ENCODE data around the gene KRT80. TPM values are rescaled to one million over a fixed set of nuclear protein-coding genes. Genes with fewer than 3 reads are reported as not detected.

The KRT80 gene
- total RNA-seq, 1 donor from 2014 or later, result 0.07 TPM

DNA sequence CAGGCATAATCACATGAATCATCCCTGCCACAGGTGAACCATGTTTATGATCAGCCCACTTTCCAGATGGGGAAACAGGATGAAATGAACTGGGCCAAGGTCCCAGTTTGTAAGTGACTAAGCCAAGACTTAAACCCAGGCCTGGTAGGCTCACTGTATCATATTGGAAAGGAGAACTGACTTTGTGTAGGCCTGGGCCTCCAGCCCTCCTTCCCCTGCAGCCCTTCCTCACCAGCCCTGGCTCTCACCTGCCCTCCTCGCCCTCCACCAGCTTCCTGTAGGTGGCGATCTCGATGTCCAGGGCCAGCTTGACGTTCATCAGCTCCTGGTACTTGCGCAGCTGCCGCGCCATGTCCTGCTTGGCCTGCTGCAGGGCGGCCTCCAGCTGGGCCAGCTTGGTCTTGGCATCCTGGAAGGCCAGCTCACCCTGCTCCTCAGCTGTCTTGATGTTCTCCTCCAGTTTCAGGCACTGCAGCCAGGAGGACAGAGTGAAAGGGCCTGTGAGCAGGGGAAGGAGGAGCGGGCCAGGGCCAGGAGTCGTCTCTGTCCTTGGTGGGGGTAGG is 19.8 kb downstream of the KRT80 start:
- no peaks in the 10 kb centered on the region for H3K4me1 Mint-ChIP-seq (ENCODE audit: low read depth)
- H3K9me3 Mint-ChIP-seq (ENCODE audit: low read depth), result no peaks in the 10 kb centered on the region
- H3K27me3 Mint-ChIP-seq, result peaks cover 4% of the 10 kb centered on the region
- H3K27ac Mint-ChIP-seq, result no peak overlapping the region
- H3K36me3 Mint-ChIP-seq (ENCODE audit: insufficient read depth), result no peaks in the 10 kb centered on the region
- H3K4me3 Mint-ChIP-seq (ENCODE audit: low read depth), result no peak overlapping the region
- TF ChIP-seq, protein P1, sequence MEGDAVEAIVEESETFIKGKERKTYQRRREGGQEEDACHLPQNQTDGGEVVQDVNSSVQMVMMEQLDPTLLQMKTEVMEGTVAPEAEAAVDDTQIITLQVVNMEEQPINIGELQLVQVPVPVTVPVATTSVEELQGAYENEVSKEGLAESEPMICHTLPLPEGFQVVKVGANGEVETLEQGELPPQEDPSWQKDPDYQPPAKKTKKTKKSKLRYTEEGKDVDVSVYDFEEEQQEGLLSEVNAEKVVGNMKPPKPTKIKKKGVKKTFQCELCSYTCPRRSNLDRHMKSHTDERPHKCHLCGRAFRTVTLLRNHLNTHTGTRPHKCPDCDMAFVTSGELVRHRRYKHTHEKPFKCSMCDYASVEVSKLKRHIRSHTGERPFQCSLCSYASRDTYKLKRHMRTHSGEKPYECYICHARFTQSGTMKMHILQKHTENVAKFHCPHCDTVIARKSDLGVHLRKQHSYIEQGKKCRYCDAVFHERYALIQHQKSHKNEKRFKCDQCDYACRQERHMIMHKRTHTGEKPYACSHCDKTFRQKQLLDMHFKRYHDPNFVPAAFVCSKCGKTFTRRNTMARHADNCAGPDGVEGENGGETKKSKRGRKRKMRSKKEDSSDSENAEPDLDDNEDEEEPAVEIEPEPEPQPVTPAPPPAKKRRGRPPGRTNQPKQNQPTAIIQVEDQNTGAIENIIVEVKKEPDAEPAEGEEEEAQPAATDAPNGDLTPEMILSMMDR (IDR thresholded peaks at IDR 0.05; ENCODE audit: unreplicated experiment), result peak; percentile 50
- DNase-seq (ENCODE audit: low spot score, unreplicated experiment), result peak; percentile 46

DNA sequence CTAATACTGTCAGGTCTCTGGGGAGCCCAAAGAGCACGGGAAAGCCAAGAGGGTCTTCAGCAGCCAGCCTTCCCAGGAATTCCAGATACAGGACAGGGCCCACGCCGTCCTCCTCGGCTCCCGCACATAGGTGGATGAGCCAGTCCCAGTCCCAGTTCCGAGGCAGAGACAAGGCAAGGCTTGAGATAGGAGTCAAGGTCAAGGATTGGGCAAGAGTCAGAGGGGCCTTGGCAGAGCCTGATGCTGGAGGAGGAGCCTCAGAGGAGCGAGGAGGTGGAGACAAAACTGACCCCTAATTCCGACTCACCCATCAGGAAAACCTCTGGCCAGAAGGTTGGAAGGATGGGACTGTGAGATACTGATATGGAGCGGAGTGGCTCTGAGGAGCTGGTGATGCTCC is 21.0 kb downstream of the KRT80 start:
- no peak overlapping the region for H3K4me3 Mint-ChIP-seq (ENCODE audit: low read depth)
- DNase-seq (ENCODE audit: low spot score, unreplicated experiment), result no peak
- no peak overlapping the region for H3K27ac Mint-ChIP-seq
- H3K4me1 Mint-ChIP-seq (ENCODE audit: low read depth), result no peaks in the 10 kb centered on the region
- TF ChIP-seq, protein P1 (IDR thresholded peaks at IDR 0.05; ENCODE audit: unreplicated experiment), result no peak
- H3K27me3 Mint-ChIP-seq, result peaks cover 7% of the 10 kb centered on the region
- H3K36me3 Mint-ChIP-seq (ENCODE audit: insufficient read depth), result no peaks in the 10 kb centered on the region
- H3K9me3 Mint-ChIP-seq (ENCODE audit: low read depth), result no peaks in the 10 kb centered on the region

DNA sequence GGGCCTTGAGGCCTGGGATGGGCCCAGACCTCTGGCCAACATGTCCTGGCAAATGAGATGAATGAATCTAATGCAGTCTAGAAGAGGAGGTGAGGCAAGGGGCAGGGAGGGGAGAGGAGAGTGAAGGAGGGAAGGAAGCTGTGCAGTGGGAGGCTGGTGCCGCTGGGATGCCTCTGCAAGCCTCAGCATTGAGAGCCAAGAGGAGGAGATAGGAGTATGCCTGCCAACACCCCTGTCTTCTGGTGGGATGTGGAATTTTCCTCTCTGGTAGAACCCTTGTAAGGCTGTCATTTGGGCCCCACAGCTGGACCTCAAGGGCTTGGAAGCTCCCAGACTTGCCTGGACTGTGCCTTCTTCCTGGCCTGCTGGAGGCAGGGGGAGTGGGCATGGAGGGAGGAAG is 21.9 kb downstream of the KRT80 start:
- Mint-ChIP-seq H3K27ac (no peak overlapping the region), H3K4me1 (ENCODE audit: low read depth) (no peaks in the 10 kb centered on the region), H3K27me3 (peaks cover 8% of the 10 kb centered on the region), H3K36me3 (ENCODE audit: insufficient read depth) (no peaks in the 10 kb centered on the region), H3K9me3 (ENCODE audit: low read depth) (no peaks in the 10 kb centered on the region), H3K4me3 (ENCODE audit: low read depth) (no peak overlapping the region)
- TF ChIP-seq, protein P1 (IDR thresholded peaks at IDR 0.05; ENCODE audit: unreplicated experiment), result no peak
- no peak for DNase-seq (ENCODE audit: low spot score, unreplicated experiment)

DNA sequence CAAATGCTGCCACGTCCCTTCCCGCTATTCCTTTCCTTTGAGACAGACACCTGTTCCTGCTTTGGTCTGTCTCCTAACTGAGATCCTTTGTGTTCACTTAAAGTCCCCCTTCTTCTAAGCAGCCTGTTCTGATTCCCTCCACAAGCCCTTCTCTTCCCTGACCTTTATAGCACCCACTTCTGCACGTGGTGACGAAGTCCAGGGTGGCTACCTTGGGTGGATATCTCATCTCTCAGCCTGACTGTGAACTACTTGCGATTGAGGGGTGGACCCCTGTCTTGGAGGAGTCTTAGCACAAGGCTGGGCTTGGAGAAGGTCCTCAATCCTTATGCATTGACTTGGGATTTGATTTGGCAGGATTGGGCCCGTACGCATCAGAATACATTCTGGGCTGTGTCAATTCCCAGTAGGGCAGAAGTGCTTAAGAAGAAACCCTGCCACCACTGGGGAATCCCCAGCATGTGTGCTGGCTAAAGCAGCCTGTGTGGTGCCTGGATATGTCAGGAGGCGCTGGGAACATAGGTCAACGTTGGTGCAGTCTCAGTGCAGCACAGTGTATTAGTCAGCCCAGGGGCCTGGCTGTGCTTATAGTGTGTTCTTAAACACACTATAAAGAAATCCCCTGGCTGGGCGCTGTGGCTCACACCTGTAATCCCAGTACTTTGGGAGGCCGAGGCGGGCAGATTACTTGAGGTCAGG is 23.6 kb downstream of the KRT80 start:
- DNase-seq (ENCODE audit: low spot score, unreplicated experiment), result no peak
- Mint-ChIP-seq H3K9me3 (ENCODE audit: low read depth) (no peaks in the 10 kb centered on the region), H3K27ac (no peak overlapping the region), H3K36me3 (ENCODE audit: insufficient read depth) (no peaks in the 10 kb centered on the region), H3K4me1 (ENCODE audit: low read depth) (peaks cover 6% of the 10 kb centered on the region), H3K27me3 (peaks cover 8% of the 10 kb centered on the region), H3K4me3 (ENCODE audit: low read depth) (no peak overlapping the region)
- TF ChIP-seq, protein P1 (IDR thresholded peaks at IDR 0.05; ENCODE audit: unreplicated experiment), result no peak

DNA sequence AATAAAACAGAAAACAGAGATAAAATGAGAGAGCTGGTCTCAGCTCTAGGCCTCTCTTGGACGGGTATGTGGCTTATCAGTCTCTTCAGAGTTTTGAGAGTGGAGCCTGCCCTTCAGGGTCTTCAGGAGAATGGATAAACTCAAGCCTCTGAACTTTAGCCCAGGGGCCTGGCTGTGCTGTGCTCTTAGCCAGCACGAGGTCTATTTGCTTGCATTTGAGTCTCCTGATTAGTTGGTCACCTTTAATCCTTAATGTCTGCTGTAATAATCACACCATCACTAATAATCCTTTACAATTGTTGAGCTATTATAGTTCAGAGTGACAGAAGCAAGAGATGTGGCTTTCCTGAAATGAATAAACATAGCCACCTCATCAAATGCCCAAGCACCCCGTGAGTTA is 24.3 kb downstream of the KRT80 start:
- no peaks in the 10 kb centered on the region for H3K9me3 Mint-ChIP-seq (ENCODE audit: low read depth)
- H3K4me3 Mint-ChIP-seq (ENCODE audit: low read depth), result no peak overlapping the region
- TF ChIP-seq, protein P1 (IDR thresholded peaks at IDR 0.05; ENCODE audit: unreplicated experiment), result no peak
- peaks cover 6% of the 10 kb centered on the region for H3K4me1 Mint-ChIP-seq (ENCODE audit: low read depth)
- no peak for DNase-seq (ENCODE audit: low spot score, unreplicated experiment)
- no peaks in the 10 kb centered on the region for H3K36me3 Mint-ChIP-seq (ENCODE audit: insufficient read depth)
- H3K27me3 Mint-ChIP-seq, result peaks cover 8% of the 10 kb centered on the region
- no peak overlapping the region for H3K27ac Mint-ChIP-seq
